Measurements from ENCODE around the gene IGSF11. TPM values are rescaled to one million over a fixed set of nuclear protein-coding genes. Genes with fewer than 3 reads are reported as not detected.

Gene IGSF11
- total RNA-seq, 6 experiments from 2014 or later: not detected

DNA sequence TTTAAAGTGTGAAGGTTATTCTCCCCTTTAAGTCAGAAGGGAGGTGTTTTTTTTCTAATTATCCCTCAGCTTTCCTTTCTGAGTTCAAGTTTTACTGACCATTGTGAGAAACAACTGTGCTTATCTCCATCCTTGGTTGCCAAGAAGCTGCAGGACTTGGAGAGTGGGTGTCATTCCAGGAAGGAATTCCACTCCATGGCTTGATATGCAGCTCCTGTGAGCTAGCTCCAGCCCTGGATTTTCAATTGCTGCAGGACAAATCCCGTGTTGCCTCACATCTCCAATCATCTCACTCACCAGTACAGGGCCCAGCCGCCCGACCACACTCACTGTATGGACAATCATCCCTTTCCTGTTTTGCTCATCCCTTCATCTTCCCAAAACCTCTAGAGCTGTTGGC, 122.5 kb downstream of the IGSF11 start:
- Mint-ChIP-seq H3K4me3 (no peak overlapping the region), H3K36me3 (ENCODE audit: low read depth) (no peaks in the 10 kb centered on the region), H3K27me3 (ENCODE audit: insufficient read depth) (no peaks in the 10 kb centered on the region), H3K9me3 (no peaks in the 10 kb centered on the region), H3K4me1 (ENCODE audit: low read depth) (no peaks in the 10 kb centered on the region), H3K27ac (no peak overlapping the region)
- DNase-seq: no peak
- TF ChIP-seq, protein P1, sequence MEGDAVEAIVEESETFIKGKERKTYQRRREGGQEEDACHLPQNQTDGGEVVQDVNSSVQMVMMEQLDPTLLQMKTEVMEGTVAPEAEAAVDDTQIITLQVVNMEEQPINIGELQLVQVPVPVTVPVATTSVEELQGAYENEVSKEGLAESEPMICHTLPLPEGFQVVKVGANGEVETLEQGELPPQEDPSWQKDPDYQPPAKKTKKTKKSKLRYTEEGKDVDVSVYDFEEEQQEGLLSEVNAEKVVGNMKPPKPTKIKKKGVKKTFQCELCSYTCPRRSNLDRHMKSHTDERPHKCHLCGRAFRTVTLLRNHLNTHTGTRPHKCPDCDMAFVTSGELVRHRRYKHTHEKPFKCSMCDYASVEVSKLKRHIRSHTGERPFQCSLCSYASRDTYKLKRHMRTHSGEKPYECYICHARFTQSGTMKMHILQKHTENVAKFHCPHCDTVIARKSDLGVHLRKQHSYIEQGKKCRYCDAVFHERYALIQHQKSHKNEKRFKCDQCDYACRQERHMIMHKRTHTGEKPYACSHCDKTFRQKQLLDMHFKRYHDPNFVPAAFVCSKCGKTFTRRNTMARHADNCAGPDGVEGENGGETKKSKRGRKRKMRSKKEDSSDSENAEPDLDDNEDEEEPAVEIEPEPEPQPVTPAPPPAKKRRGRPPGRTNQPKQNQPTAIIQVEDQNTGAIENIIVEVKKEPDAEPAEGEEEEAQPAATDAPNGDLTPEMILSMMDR (IDR thresholded peaks at IDR 0.05): no peak

DNA sequence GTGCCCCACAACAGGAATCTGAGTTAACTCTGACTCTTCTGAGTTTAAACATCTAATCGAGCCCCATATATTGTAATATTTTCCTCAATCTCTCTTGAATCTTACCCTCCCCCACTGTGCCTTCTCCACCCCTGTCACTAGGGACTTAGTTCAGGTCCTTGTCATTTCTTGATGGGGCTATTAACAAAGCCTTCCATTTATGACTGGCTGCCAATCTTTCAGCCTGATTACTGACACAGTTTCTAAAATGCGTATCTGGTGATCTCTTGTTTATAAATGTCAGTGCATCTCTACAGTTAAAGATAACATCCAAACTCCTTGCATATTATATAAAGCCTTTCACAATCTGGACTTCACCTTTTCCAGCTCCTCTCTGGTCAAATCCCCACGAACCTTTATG, 124.3 kb downstream of the IGSF11 start:
- H3K36me3 Mint-ChIP-seq (ENCODE audit: low read depth): no peaks in the 10 kb centered on the region

DNA sequence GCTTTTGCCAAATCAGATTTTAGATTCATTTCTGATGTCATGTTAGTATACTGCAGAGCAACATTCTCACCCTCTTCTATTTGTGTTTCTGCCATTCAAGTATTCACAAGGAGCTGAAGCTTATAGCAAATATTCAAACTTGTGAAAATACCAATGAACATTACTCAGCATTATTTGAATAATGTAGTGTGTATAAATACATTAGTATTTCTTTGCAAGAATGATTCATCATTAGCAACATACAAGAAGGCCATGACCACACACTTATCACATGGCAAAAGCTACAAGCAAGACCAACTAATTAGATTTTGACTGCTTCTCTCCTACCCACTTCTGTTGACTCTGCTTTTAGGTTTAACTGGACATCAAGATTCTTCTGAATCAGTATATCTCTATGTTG, 124.9 kb downstream of the IGSF11 start:
- no peak for DNase-seq
- H3K4me3 Mint-ChIP-seq: no peak overlapping the region
- TF ChIP-seq, protein P1 (IDR thresholded peaks at IDR 0.05): no peak
- no peaks in the 10 kb centered on the region for H3K27me3 Mint-ChIP-seq (ENCODE audit: insufficient read depth)
- H3K27ac Mint-ChIP-seq: no peak overlapping the region
- no peaks in the 10 kb centered on the region for H3K36me3 Mint-ChIP-seq (ENCODE audit: low read depth)
- no peaks in the 10 kb centered on the region for H3K9me3 Mint-ChIP-seq
- no peaks in the 10 kb centered on the region for H3K4me1 Mint-ChIP-seq (ENCODE audit: low read depth)

More for the DNA sequence above, 124.3 kb downstream of the IGSF11 start:
- Mint-ChIP-seq H3K4me1 (ENCODE audit: low read depth) (no peaks in the 10 kb centered on the region), H3K27ac (no peak overlapping the region), H3K4me3 (no peak overlapping the region), H3K9me3 (no peaks in the 10 kb centered on the region), H3K27me3 (ENCODE audit: insufficient read depth) (no peaks in the 10 kb centered on the region)
- TF ChIP-seq, protein P1 (IDR thresholded peaks at IDR 0.05): no peak
- DNase-seq: no peak

DNA sequence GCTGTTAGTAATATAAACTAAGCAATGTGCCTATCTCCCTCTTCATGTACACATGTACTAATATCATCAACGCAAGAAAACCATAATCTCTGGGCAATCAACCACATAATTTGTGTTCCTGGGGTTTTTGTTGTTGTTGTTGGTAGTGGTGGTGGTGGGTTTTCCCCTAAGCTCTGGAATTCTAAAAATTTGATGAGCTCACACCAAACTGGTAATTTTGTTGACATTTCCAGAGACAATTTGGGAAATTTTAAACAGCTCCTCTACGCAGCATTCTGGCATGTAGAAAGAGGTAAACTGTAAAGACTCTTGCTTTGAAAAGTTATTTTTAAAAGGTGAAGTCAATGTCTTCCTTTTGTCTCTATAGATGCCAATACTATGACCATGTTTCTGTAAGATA, 126.7 kb downstream of the IGSF11 start:
- Mint-ChIP-seq H3K27ac (no peak overlapping the region), H3K36me3 (ENCODE audit: low read depth) (no peaks in the 10 kb centered on the region), H3K27me3 (ENCODE audit: insufficient read depth) (no peaks in the 10 kb centered on the region), H3K4me3 (no peak overlapping the region), H3K9me3 (no peaks in the 10 kb centered on the region), H3K4me1 (ENCODE audit: low read depth) (no peaks in the 10 kb centered on the region)
- no peak for DNase-seq
- TF ChIP-seq, protein P1 (IDR thresholded peaks at IDR 0.05): no peak

DNA sequence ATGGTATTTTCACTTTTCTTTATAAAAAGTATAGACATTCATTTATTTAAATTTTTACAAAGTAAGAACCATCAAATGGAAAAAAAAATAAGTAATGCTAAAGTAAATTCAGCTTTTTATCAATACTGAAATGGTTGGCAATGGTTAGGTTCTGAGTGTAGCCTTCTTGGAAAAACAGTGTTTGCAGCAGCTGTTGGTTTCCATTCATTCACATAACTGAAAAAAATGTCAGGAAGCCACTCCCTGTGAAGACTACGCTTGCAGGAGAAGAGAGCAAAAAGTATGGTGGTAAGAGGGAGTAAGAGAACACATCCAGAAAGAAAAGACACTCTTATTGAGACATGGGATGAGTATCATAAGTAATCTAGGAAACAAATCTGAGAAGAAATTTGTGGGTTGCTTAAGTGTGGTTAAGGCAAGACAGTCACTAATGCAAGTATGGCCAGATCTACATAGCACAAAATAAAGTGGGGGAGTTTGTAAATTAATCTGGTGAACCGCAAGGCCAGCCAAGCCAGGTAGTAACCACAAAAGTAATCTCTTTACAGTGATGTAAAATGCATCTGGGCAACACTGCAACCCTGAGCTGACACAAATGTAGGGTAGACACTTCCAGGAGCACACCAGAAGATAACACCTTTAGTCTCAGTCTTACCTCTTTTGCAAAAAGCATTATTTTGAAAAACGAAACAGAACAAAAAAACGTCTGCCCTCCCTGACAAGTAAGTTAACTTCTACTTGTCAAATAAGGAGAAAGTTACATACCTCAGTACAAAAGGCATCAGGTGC, 133.7 kb downstream of the IGSF11 start:
- Mint-ChIP-seq H3K27me3 (ENCODE audit: insufficient read depth) (peaks cover 2% of the 10 kb centered on the region; the same call in 1 of the 2 replicates), H3K27ac (no peak overlapping the region), H3K9me3 (no peaks in the 10 kb centered on the region), H3K36me3 (ENCODE audit: low read depth) (no peaks in the 10 kb centered on the region), H3K4me3 (no peak overlapping the region), H3K4me1 (ENCODE audit: low read depth) (no peaks in the 10 kb centered on the region)
- no peak for DNase-seq
- TF ChIP-seq, protein P1 (IDR thresholded peaks at IDR 0.05): no peak
